ENCODE data around the gene CHID1. TPM values are rescaled to one million over a fixed set of nuclear protein-coding genes. Genes with fewer than 3 reads are reported as not detected.

Gene CHID1
- total and polyA plus RNA-seq, 3 donors from 2014 or later = 134 to 176 (median 146) TPM

DNA sequence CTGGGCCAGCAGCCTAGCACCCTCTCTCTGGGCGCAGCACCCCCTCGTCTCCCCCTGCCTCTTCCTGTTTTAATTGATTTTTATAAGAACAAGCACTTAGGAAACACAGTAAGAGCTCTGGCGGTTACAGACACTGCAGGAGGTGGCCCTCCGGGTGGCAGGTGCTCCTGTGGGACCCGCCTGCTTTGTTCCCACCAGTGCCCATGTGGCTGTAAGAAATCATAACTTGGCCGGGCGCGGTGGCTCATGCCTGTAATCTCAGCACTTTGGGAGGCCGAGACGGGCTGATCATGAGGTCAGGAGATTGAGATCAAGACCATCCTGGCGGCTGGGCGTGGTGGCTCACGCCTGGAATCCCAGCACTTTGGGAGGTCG, 49.5 kb downstream of the CHID1 start:
- Histone ChIP-seq H3K27ac (no peak overlapping the region), H3K36me3 (ENCODE audit: low read depth, missing control alignments) (no peaks in the 10 kb centered on the region), H3K4me3 (no peak overlapping the region), H3K9me3 (no peaks in the 10 kb centered on the region), H3K27me3 (no peaks in the 10 kb centered on the region), H3K4me1 (peaks cover 10% of the 10 kb centered on the region)
- 94 to 96% methylated on average over 12 to 14 of the region's 14 CpGs for WGBS, 2 donors
- TF ChIP-seq, protein P1, sequence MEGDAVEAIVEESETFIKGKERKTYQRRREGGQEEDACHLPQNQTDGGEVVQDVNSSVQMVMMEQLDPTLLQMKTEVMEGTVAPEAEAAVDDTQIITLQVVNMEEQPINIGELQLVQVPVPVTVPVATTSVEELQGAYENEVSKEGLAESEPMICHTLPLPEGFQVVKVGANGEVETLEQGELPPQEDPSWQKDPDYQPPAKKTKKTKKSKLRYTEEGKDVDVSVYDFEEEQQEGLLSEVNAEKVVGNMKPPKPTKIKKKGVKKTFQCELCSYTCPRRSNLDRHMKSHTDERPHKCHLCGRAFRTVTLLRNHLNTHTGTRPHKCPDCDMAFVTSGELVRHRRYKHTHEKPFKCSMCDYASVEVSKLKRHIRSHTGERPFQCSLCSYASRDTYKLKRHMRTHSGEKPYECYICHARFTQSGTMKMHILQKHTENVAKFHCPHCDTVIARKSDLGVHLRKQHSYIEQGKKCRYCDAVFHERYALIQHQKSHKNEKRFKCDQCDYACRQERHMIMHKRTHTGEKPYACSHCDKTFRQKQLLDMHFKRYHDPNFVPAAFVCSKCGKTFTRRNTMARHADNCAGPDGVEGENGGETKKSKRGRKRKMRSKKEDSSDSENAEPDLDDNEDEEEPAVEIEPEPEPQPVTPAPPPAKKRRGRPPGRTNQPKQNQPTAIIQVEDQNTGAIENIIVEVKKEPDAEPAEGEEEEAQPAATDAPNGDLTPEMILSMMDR (IDR thresholded peaks at IDR 0.05) = no peak
- no peak for TF ChIP-seq POLR2A (IDR thresholded peaks at IDR 0.05)
- no peak for DNase-seq
- intact Hi-C loops (cut with DNase I; ENCODE audit: low total_unique reads) = no loop called here

DNA sequence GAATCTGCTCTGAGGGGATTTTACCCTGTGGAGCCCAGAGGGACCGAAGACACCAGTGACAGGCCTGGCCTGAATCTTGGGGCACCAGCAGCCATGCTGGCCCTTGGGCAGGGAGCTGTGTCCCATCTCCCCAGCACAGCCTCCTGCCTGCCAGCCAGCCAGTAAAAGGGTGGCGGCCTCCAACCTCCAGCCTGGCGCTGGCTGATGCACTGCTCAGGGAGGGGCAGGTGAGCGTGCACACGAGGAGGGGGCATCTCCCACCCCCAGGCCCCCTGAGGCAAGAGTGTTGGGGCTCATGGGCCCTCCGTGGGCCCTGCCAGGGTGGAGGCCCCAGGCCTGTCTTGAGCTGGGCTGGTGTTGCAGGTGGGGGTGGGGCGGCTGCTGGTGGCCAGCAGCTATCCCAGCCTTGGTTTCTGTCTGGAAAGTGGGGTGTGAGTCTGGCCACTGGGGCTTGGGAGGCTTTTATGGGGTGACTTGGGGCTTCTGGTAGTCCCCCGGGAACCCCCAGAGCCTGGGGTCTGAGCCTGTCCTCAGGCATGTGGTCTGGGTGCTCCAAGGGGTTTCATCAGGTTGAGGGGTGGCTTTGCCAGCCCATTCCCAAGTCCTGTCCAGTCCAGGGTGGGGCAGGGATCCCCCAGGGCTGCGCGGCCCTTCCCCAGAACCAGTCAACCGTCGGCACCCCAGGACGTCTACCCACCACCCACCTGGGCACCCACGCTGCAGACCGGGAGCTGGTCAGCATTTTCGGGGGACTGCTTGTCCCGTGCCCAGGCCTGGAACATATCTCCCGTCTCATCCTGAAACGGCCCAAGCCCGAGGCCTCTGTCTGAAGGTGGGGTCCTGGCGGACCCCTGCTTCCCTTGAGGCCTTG, 50.1 kb downstream of the CHID1 start:
- Histone ChIP-seq H3K27ac (peak overlapping the region in 1 of 2 donors; percentile 43), H3K27me3 (no peaks in the 10 kb centered on the region), H3K4me1 (peaks cover 10% of the 10 kb centered on the region), H3K4me3 (no peak overlapping the region), H3K9me3 (no peaks in the 10 kb centered on the region), H3K36me3 (ENCODE audit: low read depth, missing control alignments) (no peaks in the 10 kb centered on the region)
- DNase-seq = no peak
- no peak for TF ChIP-seq POLR2A (IDR thresholded peaks at IDR 0.05)
- TF ChIP-seq, protein P1 (IDR thresholded peaks at IDR 0.05) = no peak
- 88 to 89% methylated on average over 13 to 20 of the region's 21 CpGs for WGBS, 2 donors
- intact Hi-C loops (cut with DNase I; ENCODE audit: low total_unique reads) = no loop called here

DNA sequence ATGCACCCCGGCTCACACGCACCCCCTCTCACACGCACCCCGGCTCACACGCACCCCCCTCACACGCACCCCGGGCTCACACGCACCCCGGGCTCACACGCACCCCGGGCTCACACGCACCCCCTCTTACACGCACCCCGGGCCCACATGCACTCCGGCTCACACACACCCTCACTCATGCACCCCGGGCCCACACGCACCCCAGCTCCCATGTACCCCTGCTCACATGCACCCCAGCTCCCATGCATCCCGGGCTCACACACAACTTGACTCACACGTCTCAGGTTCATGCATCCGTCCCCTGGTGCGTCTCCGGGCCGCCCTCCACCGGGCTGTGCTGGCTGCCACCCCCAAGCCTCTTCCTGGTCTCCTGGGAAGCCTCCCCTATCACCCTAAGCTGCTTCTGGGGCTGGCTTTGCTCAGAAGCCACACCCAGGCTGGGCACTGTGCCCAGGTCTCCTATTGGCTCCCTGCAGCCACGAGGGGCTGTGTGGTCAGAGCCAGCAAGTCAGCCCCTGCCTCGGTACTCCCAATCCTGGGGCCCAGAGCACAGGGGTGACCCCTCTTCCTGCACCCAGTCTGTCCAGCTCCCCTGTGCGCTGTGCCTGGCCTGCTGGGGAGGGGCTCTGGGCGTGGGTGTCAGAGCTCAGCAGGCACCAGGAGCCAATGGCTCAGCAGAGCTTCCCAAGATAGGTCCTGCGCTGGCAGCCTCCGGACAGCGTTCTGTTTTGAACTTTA, 51.0 kb downstream of the CHID1 start:
- peak; percentile 84 for DNase-seq
- WGBS, 2 donors = 40 to 45% methylated on average over 8 to 23 of the region's 31 CpGs
- no peak for TF ChIP-seq POLR2A (IDR thresholded peaks at IDR 0.05)
- TF ChIP-seq, protein P1 (IDR thresholded peaks at IDR 0.05) = no peak
- Histone ChIP-seq H3K9me3 (no peaks in the 10 kb centered on the region), H3K27me3 (no peaks in the 10 kb centered on the region), H3K4me1 (peaks cover 10% of the 10 kb centered on the region), H3K27ac (peak overlapping the region in 1 of 2 donors; percentile 43), H3K36me3 (ENCODE audit: low read depth, missing control alignments) (no peaks in the 10 kb centered on the region), H3K4me3 (no peak overlapping the region)
- intact Hi-C loops (cut with DNase I; ENCODE audit: low total_unique reads) = no loop called here

- Histone ChIP-seq H3K27me3 (no peaks in the 10 kb centered on the region), H3K4me3 (no peak overlapping the region), H3K9me3 (no peaks in the 10 kb centered on the region), H3K36me3 (ENCODE audit: low read depth, missing control alignments) (no peaks in the 10 kb centered on the region), H3K27ac (no peak overlapping the region), H3K4me1 (peaks cover 10% of the 10 kb centered on the region)
- intact Hi-C loops (cut with DNase I; ENCODE audit: low total_unique reads) = no loop called here
- 86 to 88% methylated on average over 34 to 36 of the region's 37 CpGs for WGBS, 2 donors
- DNase-seq = no peak
- TF ChIP-seq, protein P1 (IDR thresholded peaks at IDR 0.05) = no peak
- TF ChIP-seq POLR2A (IDR thresholded peaks at IDR 0.05) = no peak
Observed at GRCh38 chr11:858762-859339, 51.8 kb downstream of the CHID1 start.
